Adrenal gland (tissue), 19 donors: ENCODE measurements around the gene KLHL2. TPM values are rescaled to one million over a fixed set of nuclear protein-coding genes. Genes with fewer than 3 reads are reported as not detected.
A peak's percentile ranks its signal among the peaks of the same experiment; 100 is the strongest.
"Not testable (repeated sequence)": the region's sequence is repeated elsewhere in the genome, so short reads cannot be mapped to it uniquely, and the experiment has no call there.

Experiments used
- DNase-seq, 7 donors: peaks; one replicate each; pipeline ENCODE4 v3.0.0-alpha.2; 2019 to 2020
- H3K27ac ChIP-seq, 5 donors: fragments of 200-600 bp; sonication (generic) in 4 of 5; 1 replicate in 3 of 5; 2 replicates in 2 of 5; pipeline versions ENCODE4 v1.5.1 to v1.8.0; 2016 to 2020; ENCODE audit warnings: mild to moderate bottlenecking in 1 of 5
- H3K27me3 ChIP-seq: fragments of 200-600 bp; 2 replicates; pipeline ENCODE4 v1.8.0; 2021
- H3K36me3 ChIP-seq, 2 donors: fragments of 200-600 bp; replicated peaks in 1 of 2; 1 replicate in 1 of 2; 2 replicates in 1 of 2; pipeline versions ENCODE4 v1.5.1 to v1.8.0; 2018 to 2022
- H3K4me1 ChIP-seq, 2 donors: fragments of 200-600 bp; replicated peaks in 1 of 2; 1 replicate in 1 of 2; 2 replicates in 1 of 2; pipeline versions ENCODE4 v1.5.1 to v1.8.0; 2018 to 2021
- H3K4me3 ChIP-seq, 4 donors: fragments of 200-600 bp; sonication (generic) in 3 of 4; one replicate each; pipeline ENCODE4 v1.5.1; 2016 to 2018
- H3K9me3 ChIP-seq, 3 donors: fragments of 200-600 bp; sonication (generic) in 1 of 3; replicated peaks in 1 of 3; 1 replicate in 2 of 3; 2 replicates in 1 of 3; pipeline versions ENCODE4 v1.5.1 to v1.8.0; 2016 to 2021
- CTCF ChIP-seq, 6 experiments: fragments of 450-650 bp in 4 of 6; fragments of 200-600 bp in 2 of 6; sonication (generic) in 1 of 6; IDR thresholded peaks; 1 replicate in 5 of 6; 2 replicates in 1 of 6; pipeline versions ENCODE4 v1.5.1 to v1.8.0; 2016 to 2021; ENCODE audit warnings: antibody characterized with exemption in 6 of 6, mild to moderate bottlenecking in 2 of 6, moderate library complexity in 1 of 6
- POLR2A ChIP-seq, 2 donors: fragments of 450-650 bp; IDR thresholded peaks; one replicate each; pipeline ENCODE4 v1.6.1; 2017; ENCODE audit warnings: antibody characterized with exemption in 2 of 2, mild to moderate bottlenecking in 2 of 2, moderate library complexity in 1 of 2
- WGBS, 4 donors: extraction: QIAGEN DNeasy Blood & Tissue Kit in 2 of 4; methylation state at CpG; one replicate each; pipeline versions ENCODE4 v1.1.5 to v1.1.7; 2013 to 2017; 5-methylcytosine and 5-hydroxymethylcytosine counted together
- intact Hi-C, 2 donors: fragments of 100-400 bp; cut with DNase I; formaldehyde crosslinking; loops; one replicate each; pipeline versions ENCODE4 v1.14.1 to v1.15.0; 2022 to 2023
- long read RNA-seq, 10 donors: library from polyadenylated mRNA in 3 of 10; unstranded in 2 of 10; stranded (forward) in 1 of 10; transcript quantifications; one replicate each; pipeline ENCODE4 v2.0.0 and lab custom pipeline, GENCODE V29; 2021 to 2026
- polyA plus RNA-seq, 3 donors: library from polyadenylated mRNA; stranded (reverse); fragments of 200-250 nt in 2 of 3; fragments of 350-450 nt in 1 of 3; fragmentation: Illumina TruSeq in 1 of 3; extraction: RNeasy Lipid Tissue Mini Kit (QIAGEN cat#74804) in 1 of 3; gene quantifications; one replicate each; pipeline ENCODE4 v1.2.3, GENCODE V29; 2013 to 2014
- total RNA-seq, 9 donors: library from RNA; depleted of rRNA in 4 of 9; stranded (reverse); fragments of >200 nt in 4 of 9; fragments of 120-200 nt in 1 of 9; fragmentation: NEBNext Ultra II Directional in 1 of 9; extraction: Animal tissue kit (Norgen Biotek cat#: 25700) in 1 of 9; gene quantifications; one replicate each; pipeline versions ENCODE4 v1.1.0 to v1.2.4, GENCODE V29; 2013 to 2023
- donor health status: healthy with polysubstance abuse.
- donor health status: Bipolar disorder and iron deficiency.
- donor health status: DM: yes; HTN: yes; CAD: no.
- donor health status: DM: no; HTN: no; CAD: no.
- donor health status: DM: no; HTN: no; CAD: no.
- donor health status: DM: yes; HTN: yes; CAD: no.

KLHL2 gene
- total RNA-seq (10 to 100 TPM; 19.1 to 45.5 (median 26.2) TPM), polyA plus RNA-seq (10 to 100 TPM in 2 of 3 donors, 1 to 10 TPM in 1; 9.7 to 33.2 (median 11.3) TPM)
- long read RNA-seq, donor 1, partial matches to known transcripts, result 17 of 25 reads
- long read RNA-seq, donor 1, other reads (novel, unspliced or antisense), result 6 of 25 reads
- long read RNA-seq, donor 2, partial matches to known transcripts, result 0 of 3 reads
- long read RNA-seq, donor 2, other reads (novel, unspliced or antisense), result 0 of 3 reads
- long read RNA-seq, donor 3, partial matches to known transcripts, result 0 of 3 reads
- long read RNA-seq, donor 3, other reads (novel, unspliced or antisense), result 0 of 3 reads
- long read RNA-seq, donor 4, partial matches to known transcripts, result 1 of 3 reads
- long read RNA-seq, donor 4, other reads (novel, unspliced or antisense), result 1 of 3 reads
- long read RNA-seq, donor 5, transcript KLHL2-201 (15 exons, 3,134 nt), result major isoform, 32 of 49 reads
- long read RNA-seq, donor 5, partial matches to known transcripts, result 1 of 49 reads
- long read RNA-seq, donor 5, other reads (novel, unspliced or antisense), result 16 of 49 reads
- long read RNA-seq, donor 6, result 0 reads
- long read RNA-seq, donor 7, result 0 reads
- long read RNA-seq, donor 8, partial matches to known transcripts, result 0 of 3 reads
- long read RNA-seq, donor 8, other reads (novel, unspliced or antisense), result 0 of 3 reads
- long read RNA-seq, donor 9, partial matches to known transcripts, result 7 of 7 reads
- long read RNA-seq, donor 9, other reads (novel, unspliced or antisense), result 0 of 7 reads
- long read RNA-seq, donor 10, partial matches to known transcripts, result 0 of 1 reads
- long read RNA-seq, donor 10, other reads (novel, unspliced or antisense), result 0 of 1 reads

- TF ChIP-seq POLR2A (IDR thresholded peaks at IDR 0.05), result peak; percentile 84 to 87
- no peak for TF ChIP-seq CTCF (IDR thresholded peaks at IDR 0.05)
- Histone ChIP-seq H3K4me1 (peaks cover 5 to 16% of the 10 kb centered on the region in 2 donors), H3K27ac (peak within 1 kb of the TSS in 4 of 5 donors; percentile 83 to 97 (median 87)), H3K36me3 (no peaks in the 10 kb centered on the region), H3K4me3 (peak within 1 kb of the TSS; percentile 16 to 99 (median 46)), H3K9me3 (no peaks in the 10 kb centered on the region), H3K27me3 (no peaks in the 10 kb centered on the region)
- intact Hi-C loops, result loop anchor here (10.0 kb wide), 1 partner anchor 117 kb away; the partner anchor contains the start of gene MSMO1 (in 2 of the 2)
- DNase-seq, result peak; percentile 79 to 88 (median 85)
- WGBS, 4 donors, result 0 to 1% (median 0%) methylated on average over 5 to 113 of the region's 113 CpGs
Observed at GRCh38 chr4:165207431-165208220, at the start of gene KLHL2. TSS of gene KLHL2 (plus strand) at chr4:165207561. CDS start at chr4:165207877, 316 bp downstream.

GRCh38 chr4:165158762-165159161 lies 48.6 kb upstream of the KLHL2 start:
- Histone ChIP-seq H3K9me3 (no peaks in the 10 kb centered on the region), H3K4me3 (no peak overlapping the region), H3K27ac (no peak overlapping the region), H3K27me3 (no peaks in the 10 kb centered on the region), H3K4me1 (no peaks in the 10 kb centered on the region), H3K36me3 (no peaks in the 10 kb centered on the region)
- TF ChIP-seq POLR2A (IDR thresholded peaks at IDR 0.05) (no peak), CTCF (IDR thresholded peaks at IDR 0.05) (no peak)
- no peak for DNase-seq
- intact Hi-C loops, result no loop called here

GRCh38 chr4:165164257-165164656 lies 43.1 kb upstream of the KLHL2 start:
- intact Hi-C loops, result no loop called here
- H3K4me3 ChIP-seq, result no peak overlapping the region
- no peak for DNase-seq
- no peaks in the 10 kb centered on the region for H3K27me3 ChIP-seq
- 72 to 91% (median 82%) methylated on average over 2 of the region's 2 CpGs for WGBS, 4 donors
- TF ChIP-seq CTCF (IDR thresholded peaks at IDR 0.05), result no peak
- TF ChIP-seq POLR2A (IDR thresholded peaks at IDR 0.05), result no peak
- no peaks in the 10 kb centered on the region for H3K9me3 ChIP-seq
- H3K27ac ChIP-seq, result no peak overlapping the region
- H3K4me1 ChIP-seq, result no peaks in the 10 kb centered on the region
- H3K36me3 ChIP-seq, result no peaks in the 10 kb centered on the region

- H3K27ac ChIP-seq, H3K27me3 ChIP-seq, DNase-seq, H3K36me3 ChIP-seq, H3K4me3 ChIP-seq, H3K9me3 ChIP-seq, H3K4me1 ChIP-seq, intact Hi-C loops: not testable (repeated sequence)
- 77 to 98% (median 93%) methylated on average over 1 of the region's 1 CpG for WGBS, 4 donors
Observed at GRCh38 chr4:165166872-165167271, 40.5 kb upstream of the KLHL2 start.
